Measurements from ENCODE around the gene PARL. TPM values are rescaled to one million over a fixed set of nuclear protein-coding genes. Genes with fewer than 3 reads are reported as not detected.
A peak's percentile ranks its signal among the peaks of the same experiment; 100 is the strongest.

The PARL gene
- total and polyA plus RNA-seq, 2 of the 13 experiments (the other 11 are each of a cell fraction or from before 2014, with no cell fraction given): 46.3 to 58.6 TPM

GRCh38 chr3:183884427-183885296 is at the start of gene PARL (continued):
- no peak for TF ChIP-seq ZNF724P (CRISPR knock-in tag; IDR thresholded peaks at IDR 0.05; ENCODE audit: borderline replicate concordance)
- TF ChIP-seq FOXK2 (IDR thresholded peaks at IDR 0.05): peak; percentile 85
- TF ChIP-seq ZNF570 (CRISPR knock-in tag; IDR thresholded peaks at IDR 0.05; ENCODE audit: borderline replicate concordance): no peak
- TF ChIP-seq ZNF883 (CRISPR knock-in tag; IDR thresholded peaks at IDR 0.05; ENCODE audit: not compliant biosample characterization): peak; percentile 61
- no peak for TF ChIP-seq ZNF547 (CRISPR knock-in tag; IDR thresholded peaks at IDR 0.05)
- TF ChIP-seq ZFX (CRISPR knock-in tag; IDR thresholded peaks at IDR 0.05; ENCODE audit: low read depth): peak; percentile 97
- no peak for TF ChIP-seq RFX1 (IDR thresholded peaks at IDR 0.05)
- TF ChIP-seq HES4 (CRISPR knock-in tag; IDR thresholded peaks at IDR 0.05; ENCODE audit: borderline replicate concordance): peak; percentile 92; the same call in 1 of the 2 replicates
- TF ChIP-seq ZNF281 (CRISPR knock-in tag; IDR thresholded peaks at IDR 0.05; ENCODE audit: borderline replicate concordance): peak; percentile 47; the same call in 1 of the 2 replicates
- peak; percentile 60; the same call in 1 of the 2 replicates for TF ChIP-seq REL (CRISPR knock-in tag; conservative IDR thresholded peaks at IDR 0.05)
- peak; percentile 85 for TF ChIP-seq DR1 (CRISPR knock-in tag; IDR thresholded peaks at IDR 0.05)
- peak; percentile 76 for TF ChIP-seq HOXA5 (CRISPR knock-in tag; IDR thresholded peaks at IDR 0.05)
- TF ChIP-seq MIXL1 (CRISPR knock-in tag; IDR thresholded peaks at IDR 0.05): peak; percentile 81; the same call in 1 of the 2 replicates
- peak; percentile 94; the same call in 1 of the 2 replicates for TF ChIP-seq YEATS2 (CRISPR knock-in tag; IDR thresholded peaks at IDR 0.05; ENCODE audit: borderline replicate concordance)
- TF ChIP-seq GATAD1 (CRISPR knock-in tag; IDR thresholded peaks at IDR 0.05): peak; percentile 96
- TF ChIP-seq, protein P1, sequence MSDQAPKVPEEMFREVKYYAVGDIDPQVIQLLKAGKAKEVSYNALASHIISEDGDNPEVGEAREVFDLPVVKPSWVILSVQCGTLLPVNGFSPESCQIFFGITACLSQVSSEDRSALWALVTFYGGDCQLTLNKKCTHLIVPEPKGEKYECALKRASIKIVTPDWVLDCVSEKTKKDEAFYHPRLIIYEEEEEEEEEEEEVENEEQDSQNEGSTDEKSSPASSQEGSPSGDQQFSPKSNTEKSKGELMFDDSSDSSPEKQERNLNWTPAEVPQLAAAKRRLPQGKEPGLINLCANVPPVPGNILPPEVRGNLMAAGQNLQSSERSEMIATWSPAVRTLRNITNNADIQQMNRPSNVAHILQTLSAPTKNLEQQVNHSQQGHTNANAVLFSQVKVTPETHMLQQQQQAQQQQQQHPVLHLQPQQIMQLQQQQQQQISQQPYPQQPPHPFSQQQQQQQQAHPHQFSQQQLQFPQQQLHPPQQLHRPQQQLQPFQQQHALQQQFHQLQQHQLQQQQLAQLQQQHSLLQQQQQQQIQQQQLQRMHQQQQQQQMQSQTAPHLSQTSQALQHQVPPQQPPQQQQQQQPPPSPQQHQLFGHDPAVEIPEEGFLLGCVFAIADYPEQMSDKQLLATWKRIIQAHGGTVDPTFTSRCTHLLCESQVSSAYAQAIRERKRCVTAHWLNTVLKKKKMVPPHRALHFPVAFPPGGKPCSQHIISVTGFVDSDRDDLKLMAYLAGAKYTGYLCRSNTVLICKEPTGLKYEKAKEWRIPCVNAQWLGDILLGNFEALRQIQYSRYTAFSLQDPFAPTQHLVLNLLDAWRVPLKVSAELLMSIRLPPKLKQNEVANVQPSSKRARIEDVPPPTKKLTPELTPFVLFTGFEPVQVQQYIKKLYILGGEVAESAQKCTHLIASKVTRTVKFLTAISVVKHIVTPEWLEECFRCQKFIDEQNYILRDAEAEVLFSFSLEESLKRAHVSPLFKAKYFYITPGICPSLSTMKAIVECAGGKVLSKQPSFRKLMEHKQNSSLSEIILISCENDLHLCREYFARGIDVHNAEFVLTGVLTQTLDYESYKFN (CRISPR knock-in tag; conservative IDR thresholded peaks at IDR 0.05): peak; percentile 76
- peak; percentile 95 for TF ChIP-seq ZFP36L1 (CRISPR knock-in tag; IDR thresholded peaks at IDR 0.05)
- no peak for TF ChIP-seq GPBP1L1 (CRISPR knock-in tag; IDR thresholded peaks at IDR 0.05)
- peak; percentile 95; the same call in 2 of the 3 replicates for TF ChIP-seq MXI1 (IDR thresholded peaks at IDR 0.05; ENCODE audit: borderline replicate concordance, low read depth, low read length)
- TF ChIP-seq ZNF556 (CRISPR knock-in tag; IDR thresholded peaks at IDR 0.05; ENCODE audit: borderline replicate concordance): peak; percentile 90; the same call in 1 of the 2 replicates
- TF ChIP-seq ZNF75D (CRISPR knock-in tag; IDR thresholded peaks at IDR 0.05; ENCODE audit: borderline replicate concordance): no peak
- TF ChIP-seq ZKSCAN1 (IDR thresholded peaks at IDR 0.05; ENCODE audit: low read length): no peak

All from HepG2 (cell line).